ENCODE measurements around the gene LMF1.

The LMF1 gene

GRCh38 chr16:912684-913613 lies 57.8 kb downstream of the LMF1 start:
- DNase-seq (ENCODE audit: low read depth in 2 of 2) = no peak

DNA sequence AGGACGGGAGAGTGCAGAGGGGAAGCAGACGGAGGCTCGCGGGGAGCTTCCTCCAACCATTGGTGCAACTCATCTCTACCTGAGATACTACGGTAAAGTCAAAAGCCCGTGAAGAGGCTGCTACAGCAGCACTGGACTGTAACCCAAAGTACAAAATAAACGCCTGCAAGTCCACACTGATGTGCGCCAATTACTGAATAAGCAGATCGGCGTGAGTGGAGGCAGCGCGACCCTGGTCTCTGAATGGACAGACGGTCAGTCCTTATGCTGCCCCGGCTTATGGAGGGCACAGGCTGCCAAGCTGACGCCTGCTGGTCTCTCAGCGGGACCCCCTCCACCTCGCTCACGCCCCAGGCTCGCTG lies 58.5 kb downstream of the LMF1 start:
- no peak for DNase-seq (ENCODE audit: low read depth in 2 of 2)

GRCh38 chr16:911604-912321 lies 59.0 kb downstream of the LMF1 start:
- no peak for DNase-seq (ENCODE audit: low read depth in 2 of 2)

GRCh38 chr16:911101-911500 lies 59.7 kb downstream of the LMF1 start:
- no peak for DNase-seq (ENCODE audit: low read depth in 2 of 2)

DNA sequence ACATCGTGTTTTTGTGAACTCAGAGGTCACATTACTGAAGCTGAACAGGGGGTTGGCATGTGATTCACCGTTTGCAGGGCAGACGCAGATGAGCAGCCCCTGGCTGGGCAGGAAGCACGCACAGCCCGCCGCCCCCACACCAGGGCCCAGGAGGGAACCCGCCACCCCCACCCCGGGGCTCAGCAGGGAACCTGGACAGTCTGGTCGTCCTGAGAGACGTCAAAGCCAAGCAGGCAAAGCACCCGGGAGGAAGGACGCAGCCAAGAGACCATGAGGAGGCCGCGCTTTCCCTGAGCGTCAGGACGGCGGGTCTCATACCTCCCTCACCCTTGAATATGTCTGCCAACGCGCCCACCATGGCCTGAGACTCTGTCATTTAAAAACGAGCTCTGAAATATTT lies 60.6 kb downstream of the LMF1 start:
- DNase-seq (ENCODE audit: low read depth in 2 of 2) = no peak

DNA sequence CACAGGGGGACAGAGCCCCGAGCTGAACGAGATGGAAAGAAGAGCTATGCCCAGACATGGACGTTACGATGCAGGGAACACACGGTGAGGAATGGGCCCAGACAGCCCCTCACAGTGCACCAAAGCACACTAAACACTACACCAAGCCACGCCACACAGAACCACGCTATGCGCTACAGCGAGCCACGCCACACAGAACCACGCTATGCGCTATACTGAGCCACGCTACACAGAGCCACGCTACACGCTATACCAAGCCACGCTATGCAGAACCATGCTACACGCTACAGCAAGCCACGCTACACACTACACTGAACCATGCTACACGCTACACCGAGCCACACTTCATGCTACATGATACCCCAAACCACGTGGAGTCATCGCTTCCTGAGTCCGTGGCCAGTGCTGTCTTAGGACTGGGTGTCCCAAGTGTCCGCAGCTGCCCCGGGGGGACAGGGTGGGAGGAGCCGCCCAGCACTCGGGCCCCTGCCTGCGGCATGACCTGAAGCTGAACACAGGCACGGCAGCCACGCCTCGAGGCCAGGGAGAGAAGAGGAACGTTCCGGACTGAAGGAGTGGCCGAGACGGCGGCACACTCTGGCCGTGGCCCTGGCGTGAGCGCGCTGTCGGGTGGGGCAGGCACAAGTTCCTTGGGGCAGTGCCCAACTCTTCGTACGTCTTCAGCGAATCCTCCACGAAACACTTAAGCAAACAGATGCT lies 61.3 kb downstream of the LMF1 start:
- no peak for DNase-seq (ENCODE audit: low read depth in 2 of 2)

DNA sequence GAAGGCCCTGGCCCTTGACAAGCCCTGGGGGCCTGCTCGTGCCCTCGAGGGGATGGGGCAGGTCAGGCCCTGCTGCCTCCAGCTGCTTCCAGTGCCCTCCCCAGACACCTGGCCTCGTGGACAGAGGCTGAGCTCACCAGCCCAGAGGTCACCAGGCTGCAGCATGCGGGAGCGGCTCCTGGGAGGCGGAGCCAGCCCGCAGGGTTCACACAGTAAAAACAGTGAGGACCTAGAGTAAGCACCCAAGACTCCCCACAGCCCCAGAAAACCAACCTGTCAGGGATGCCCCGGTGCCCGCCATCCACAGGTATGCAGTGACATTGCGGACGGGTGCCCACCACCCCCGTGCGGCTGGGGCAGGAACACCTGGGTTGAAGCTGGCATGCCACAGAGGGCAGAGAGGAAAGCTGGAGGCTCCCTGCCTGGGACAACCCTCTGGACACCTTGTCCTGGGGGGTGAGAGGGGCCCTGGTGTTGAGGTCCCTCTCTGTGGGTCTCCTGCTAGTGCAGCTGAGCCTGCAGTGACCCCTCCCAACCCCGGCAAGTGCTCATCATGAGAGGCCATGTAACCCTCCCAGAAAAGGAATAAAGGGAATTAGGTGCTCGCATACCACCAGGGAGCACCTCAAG lies 62.1 kb downstream of the LMF1 start:
- DNase-seq (ENCODE audit: low read depth in 2 of 2) = no peak

DNA sequence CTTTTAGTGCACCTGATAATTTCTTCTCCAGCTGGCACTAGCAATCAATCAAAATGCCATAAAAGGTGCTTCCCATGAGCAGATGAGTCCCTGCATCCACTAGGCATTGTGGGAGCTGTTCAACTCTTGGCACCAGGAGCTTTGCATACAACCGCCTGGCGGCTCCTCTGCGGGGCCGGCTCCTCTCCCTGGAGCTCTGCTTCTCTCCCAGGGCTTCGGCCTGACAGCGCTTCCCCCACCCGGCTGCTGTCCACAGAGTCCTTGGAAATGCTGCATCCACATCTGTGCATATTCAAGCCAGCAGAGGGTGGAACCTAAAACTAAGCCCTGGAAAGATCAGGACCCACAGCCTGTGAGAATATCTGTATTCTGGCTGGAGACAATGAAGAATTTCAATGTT lies 62.9 kb downstream of the LMF1 start:
- DNase-seq (ENCODE audit: low read depth in 2 of 2) = no peak

DNA sequence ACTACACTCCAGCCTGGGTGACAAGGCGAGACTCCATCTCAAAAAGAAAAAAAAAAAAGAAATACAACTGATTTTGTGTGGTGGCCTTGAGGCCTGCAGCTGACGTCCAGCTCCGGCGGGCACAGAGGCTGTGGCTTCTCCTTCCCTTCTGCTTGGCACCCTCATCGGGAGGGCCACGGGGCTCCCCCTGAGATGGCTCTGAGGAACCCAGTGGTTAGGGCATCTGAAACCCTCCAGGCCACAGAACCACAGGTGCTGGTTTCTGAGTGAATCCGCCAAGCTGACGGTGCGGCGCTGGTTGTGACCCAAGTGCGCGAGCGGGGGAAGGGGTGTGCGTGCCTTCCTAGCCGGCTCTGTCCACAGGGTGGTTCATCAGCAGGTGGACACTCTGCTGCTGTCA lies 63.4 kb downstream of the LMF1 start:
- DNase-seq (ENCODE audit: low read depth in 2 of 2) = no peak

- DNase-seq (ENCODE audit: low read depth in 2 of 2) = no peak
Observed at GRCh38 chr16:906296-906695, 64.5 kb downstream of the LMF1 start.

DNA sequence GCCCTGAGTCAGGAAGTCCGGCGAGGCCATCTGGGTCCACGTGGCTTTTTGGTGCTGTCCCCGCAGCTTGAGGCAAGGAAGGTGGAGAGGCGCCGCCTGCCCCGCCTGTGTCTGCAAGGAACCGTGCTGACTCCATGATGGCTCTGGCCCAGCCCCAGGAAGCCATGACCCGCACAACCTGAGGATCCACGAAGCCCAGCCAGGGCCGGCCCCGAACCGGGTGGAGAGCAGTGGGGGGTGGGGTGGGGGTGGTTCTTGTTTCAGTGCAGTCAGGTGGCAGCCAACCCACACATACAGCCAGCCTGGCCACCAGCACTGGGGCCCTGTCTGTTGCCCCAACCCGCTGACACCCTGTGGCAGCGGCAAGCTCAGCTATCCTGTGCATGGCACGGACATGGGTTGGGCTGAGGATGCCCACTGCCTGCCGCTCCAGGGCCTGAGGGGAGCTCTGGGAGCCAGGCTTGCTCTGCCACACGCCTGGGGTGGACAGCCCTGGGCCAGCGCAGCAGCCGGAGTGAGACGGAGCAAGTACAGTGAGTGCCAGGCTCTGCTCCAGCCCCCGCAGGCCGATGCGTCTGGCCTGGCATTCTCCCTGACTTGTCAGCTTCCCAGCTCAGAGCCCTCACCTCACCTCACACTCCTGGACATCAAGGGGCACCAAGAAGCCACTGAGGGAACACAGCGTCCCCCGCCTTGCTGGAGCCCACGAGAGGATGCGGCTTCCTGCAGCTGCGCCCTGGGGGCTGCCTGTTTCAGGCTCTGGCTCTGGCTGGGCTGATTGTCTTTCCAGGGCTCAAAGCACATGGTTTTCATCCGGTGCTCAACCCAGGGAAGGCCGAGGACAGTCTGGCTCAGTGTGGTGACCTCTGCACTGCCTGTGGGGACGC lies 68.8 kb downstream of the LMF1 start:
- DNase-seq (ENCODE audit: low read depth in 2 of 2) = no peak

DNA sequence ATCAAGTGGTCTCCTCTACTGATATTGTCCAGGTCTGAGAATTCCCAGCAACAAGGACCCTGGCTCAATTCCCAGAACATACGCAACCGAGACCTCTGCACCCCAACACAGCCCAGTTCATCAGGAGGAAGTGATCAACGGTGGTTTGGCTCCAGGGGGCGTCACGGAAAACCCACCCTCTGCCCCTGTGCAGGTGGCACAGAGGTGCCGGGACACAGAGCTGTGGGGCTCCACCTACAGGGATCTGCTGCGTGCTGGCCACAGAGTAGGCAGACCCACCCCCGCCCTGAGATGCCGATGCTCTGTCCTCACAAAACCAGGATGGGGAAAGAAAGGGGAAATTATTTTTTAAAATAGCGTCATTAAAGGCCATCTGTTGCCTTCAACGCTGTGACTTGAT lies 69.6 kb downstream of the LMF1 start:
- DNase-seq (ENCODE audit: low read depth in 2 of 2) = no peak

GRCh38 chr16:900211-900610 lies 70.6 kb downstream of the LMF1 start:
- DNase-seq (ENCODE audit: low read depth in 2 of 2) = no peak

DNA sequence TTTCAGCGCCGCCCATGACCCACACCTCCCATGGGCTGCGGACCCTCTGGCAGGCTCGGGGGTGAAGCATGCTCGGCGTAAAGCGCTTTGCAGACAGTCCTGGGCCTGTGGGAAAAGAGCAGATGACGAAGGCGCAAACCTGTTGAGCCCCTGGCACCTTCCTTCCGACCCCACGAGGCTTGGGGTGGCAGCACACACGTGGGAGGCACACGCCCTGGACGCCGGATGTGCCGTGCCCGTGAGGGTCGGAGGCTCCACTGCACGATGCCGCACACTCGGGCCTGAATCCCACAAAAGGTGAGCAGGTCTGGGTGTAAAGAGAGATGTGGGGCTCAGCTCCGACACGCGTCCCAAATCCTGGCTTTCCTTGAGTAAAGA lies 71.1 kb downstream of the LMF1 start:
- no peak for DNase-seq (ENCODE audit: low read depth in 2 of 2)

DNA sequence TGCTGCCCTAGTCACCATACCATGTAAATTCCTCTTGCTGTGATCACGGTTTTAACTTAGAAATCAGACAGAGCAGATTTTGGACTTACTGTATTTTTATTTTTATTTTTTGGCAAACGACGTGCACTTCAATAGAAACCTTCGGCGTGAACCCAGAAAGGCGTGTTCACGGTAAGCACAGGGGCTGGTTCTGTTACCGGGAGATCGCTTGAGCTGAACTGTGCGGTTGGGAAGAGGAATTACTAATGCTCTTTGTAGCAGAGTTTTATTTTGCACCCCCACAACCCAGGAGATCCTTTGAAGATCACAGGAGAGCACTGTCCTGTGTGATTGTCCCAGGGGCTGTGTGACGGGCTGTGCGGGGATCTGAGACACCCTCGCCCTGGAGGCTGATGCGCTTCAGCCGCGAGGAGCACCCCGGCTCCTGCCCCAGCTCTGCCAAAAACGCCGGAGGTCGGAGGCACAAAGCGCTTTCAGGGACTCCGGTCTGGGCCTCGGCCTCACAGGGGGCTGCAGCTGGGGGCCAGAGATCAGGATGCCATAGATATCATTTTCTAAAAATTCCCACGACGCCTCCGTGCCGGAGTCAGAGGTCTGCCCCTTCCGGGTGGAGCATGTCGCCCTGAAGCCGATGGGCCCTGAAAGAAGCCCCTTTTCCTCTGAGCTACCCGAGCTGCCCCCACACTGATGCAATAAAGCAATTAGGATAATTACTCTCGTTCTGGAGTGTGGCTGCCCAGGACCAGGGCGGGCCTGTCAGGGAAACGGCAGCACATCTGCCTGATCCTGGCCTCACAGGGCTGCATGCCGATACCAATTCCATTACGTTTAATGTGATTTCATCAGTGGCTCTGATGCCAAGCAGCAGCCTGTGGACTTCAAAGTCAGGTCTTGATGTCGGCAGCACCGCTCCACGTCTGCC lies 71.8 kb downstream of the LMF1 start:
- DNase-seq (ENCODE audit: low read depth in 2 of 2) = no peak

GRCh38 chr16:898216-898615 lies 72.6 kb downstream of the LMF1 start:
- no peak for DNase-seq (ENCODE audit: low read depth in 2 of 2)

GRCh38 chr16:897701-898100 lies 73.1 kb downstream of the LMF1 start:
- DNase-seq (ENCODE audit: low read depth in 2 of 2) = no peak

GRCh38 chr16:897200-897543 lies 73.6 kb downstream of the LMF1 start:
- no peak for DNase-seq (ENCODE audit: low read depth in 2 of 2)

DNA sequence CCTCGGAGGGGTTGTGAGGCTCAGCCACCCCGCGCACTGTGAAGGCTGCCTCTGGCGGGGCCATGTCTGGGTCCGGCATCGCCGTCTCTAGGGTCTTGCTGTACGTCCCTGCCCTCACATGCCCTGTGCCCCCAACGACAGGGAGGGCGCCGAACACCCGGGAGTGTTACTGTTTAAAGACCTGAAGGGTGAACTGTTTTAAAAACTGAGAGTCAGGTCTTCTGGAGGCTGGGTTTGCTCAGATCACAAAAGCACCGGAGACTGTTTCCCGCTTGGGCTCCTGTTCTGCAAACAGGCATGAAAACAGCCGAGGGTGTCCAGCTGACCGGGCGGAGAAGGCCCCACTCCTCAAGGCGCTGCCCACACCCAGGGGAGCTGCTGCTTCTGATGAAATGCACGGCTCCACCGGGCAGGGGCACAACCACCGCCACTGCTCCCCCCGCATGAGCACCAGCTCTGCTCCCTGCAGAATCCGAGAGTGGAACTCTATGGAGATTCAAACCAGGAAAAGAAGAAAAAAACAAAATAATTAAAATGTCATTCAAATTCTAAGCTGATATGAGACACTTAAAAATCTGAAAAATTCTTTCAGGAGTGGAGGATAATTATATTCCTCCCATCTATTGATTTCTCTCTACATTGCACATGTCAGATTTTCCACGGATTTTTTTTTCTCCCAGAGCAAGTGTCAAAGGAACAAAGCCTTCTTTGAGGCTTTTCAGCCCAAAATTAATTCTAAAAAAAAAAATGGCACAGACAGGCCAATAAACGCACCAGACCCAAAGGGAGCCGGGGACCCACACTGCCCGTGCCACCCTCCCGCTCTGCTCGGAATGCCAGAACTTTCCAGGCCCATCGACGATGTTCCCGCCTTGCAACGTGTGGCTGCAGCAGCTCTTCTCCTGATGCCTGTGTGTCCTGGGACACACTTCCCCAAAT lies 74.3 kb downstream of the LMF1 start:
- DNase-seq (ENCODE audit: low read depth in 2 of 2) = no peak
